ENCODE results near the gene ARF1.

The ARF1 gene

GRCh38 chr1:228071839-228072657, 10.5 kb upstream of the ARF1 start:
- DNase-seq, result no peak

- no peak for DNase-seq
Measured at GRCh38 chr1:228072658-228073043, 9.9 kb upstream of the ARF1 start.

GRCh38 chr1:228073061-228073856, 9.2 kb upstream of the ARF1 start:
- no peak for DNase-seq

DNA sequence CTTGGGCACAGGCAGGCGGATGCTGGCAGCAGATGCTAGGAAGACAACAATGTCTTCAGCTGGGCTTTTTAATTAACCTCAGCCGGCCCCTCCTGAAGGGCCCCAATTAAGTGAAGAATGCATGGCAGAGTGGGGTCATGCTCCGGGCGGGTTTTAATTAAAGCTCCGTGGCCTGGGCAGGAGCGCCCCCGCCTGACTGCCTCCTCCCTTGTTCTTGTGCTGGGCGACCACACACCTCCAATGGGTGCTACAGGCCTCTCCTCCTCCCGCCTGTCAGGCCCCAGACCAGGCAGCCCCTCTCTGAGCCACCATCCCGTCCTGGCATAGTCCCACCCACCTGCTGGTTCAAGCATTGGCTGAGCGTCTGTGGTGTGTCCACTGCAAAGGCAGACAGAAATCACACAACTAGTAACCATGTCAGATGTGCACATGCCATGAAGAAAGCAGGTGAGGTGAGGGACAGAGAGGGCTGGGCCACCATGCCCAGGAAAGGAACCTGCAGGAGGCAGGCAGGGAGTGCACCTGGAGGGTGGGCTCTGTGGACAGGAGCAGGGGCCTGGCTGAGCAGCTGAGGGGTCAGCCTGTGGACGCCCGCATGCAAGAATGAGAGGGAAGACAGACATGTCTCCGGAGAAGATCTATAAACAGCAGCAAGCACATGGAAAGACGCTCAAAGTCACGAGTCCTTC, 8.5 kb upstream of the ARF1 start:
- DNase-seq, result no peak

DNA sequence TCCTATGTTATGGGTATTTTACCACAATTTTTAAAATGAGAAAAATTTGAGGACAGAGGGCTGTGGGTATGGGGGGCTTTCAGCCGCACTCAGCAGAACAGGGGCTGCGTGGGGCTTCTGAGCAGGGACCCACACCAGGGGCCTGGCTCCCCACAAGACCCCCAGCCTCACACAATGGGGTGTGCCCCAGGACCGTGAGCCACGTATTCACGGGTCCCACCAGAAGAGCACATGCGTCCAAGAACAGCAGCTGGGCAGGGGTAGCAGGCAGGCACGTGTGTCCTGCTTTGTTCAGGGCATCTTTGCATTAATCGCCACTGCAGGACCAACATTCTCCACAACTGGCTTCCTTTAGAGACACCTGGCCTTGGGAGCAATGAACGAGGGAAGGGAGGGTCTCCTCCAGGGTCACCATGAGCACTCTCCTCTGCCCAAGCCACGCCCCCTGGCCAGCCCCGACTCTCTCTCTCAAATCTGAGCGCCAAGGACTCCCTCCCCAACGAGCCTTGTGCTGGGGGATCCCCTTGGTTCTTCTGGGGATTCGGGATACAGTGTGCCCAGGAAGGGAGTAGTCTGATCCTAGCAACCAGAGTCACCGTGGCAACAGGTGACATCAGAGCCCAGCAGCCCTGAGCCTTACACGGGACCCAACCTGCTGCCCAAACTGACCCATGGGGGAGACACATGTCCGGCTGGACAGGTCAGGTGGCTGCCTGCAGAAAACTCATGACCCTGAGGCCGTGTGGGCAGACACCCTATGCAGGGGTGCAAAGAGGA, 7.4 kb upstream of the ARF1 start:
- no peak for DNase-seq

DNA sequence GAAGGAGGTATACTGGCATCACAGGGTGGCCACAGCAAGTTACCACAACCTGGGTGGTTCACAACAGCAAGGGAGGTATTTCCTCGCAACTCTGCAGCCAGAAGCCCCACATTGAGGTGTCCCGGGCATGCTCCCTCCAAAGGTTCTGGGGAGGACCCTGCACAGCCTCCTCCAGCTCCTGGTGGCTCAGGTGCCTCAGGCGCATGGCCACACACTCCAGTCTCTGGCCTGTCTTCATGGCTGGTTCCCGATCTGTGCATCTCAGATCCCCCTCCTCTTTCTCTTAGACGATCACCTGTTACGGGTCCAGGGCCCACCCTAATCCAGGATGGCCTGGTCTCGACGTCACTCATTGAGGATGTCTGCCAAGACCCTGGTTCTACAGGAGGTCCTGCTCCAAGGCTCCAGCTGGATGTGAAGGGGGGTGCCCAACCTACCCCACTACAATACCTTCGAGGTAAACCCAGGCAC, 6.7 kb upstream of the ARF1 start:
- no peak for DNase-seq

DNA sequence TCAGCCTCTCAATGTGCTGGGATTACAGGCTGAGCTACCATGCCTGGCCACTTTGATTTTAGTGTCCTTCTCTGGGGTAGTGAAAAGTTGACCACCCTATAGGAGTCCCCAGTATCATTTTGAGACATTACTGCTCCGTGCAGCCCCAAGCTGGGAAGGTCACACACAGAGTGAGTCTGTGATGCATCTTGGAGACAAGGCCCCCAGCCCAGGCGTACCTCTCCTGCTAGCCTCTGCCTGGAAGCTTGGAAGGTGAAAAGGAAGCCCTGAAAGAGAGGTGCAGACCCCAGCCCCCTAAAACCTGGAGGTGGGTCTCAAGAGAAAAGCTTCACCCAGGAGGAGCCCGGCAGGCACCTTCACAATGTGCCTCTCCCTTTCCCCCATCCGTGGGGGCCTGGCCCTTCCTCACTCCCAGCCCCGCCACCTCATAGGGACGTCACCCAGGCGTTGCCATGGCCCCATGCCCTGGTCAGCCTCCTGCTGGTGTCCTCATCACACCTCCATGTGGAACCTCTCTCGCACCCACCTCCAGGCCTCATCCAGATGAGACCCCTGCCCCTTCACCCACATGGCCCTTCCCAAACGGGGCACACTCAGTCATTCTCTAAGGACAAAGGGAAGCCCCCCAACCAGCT, 5.6 kb upstream of the ARF1 start:
- DNase-seq, result no peak

DNA sequence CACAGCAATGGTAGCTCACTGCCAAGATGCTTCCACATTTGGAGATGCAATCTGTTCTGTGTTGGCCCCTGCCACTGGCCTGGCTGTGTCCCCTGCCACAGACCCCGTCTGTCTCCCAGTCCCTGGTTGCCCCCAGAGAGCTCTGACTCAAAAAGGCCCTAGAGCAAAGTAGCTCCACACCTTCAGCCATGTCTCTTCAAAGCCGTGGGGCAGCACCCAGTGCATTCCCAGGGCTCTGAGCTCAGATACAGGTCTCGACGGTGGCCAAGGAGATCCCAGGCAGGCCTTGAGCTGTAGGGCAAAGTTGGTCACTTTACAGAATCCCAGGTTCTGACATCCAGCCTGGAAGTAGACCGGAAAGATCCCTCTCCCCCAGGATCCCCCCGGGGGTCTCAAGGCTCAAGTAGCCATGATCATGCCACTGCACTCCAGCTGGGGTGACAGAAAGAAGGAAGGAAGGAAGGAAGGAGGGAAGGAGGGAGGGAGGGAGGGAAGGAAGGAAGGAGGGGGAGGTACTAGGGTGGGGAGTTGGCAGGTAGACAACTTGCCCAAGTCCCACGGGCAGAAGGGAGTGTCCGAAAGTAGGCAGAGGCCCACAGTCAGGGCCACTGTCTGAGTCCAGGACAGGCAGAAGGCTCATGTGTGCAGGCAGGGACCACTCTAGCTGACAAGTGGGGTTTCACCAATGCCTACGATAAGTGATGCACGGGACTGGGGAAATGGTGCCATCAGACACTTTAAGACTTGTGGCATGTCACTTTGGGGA, 4.8 kb upstream of the ARF1 start:
- peak; percentile 9 to 52 for DNase-seq

DNA sequence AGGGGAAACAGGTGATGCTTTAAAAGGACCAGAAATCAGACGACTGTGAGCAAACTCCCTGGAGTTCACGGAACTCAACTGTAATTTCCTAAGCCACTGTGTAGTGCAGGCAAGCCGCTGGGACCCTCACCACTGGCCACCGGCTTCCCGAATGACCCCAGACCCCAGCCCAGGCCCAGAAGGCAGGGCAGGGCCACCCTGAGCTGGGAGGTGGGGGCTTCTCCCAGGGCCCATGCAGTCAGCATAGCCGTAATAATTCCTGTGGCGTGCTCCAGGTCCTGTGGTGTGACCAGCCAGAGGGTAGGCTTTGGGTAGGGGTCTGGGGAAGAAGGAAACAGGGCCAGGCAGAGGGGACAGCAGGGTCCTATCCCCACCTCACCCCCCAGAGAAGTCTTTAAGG, 3.5 kb upstream of the ARF1 start:
- no peak for DNase-seq

DNA sequence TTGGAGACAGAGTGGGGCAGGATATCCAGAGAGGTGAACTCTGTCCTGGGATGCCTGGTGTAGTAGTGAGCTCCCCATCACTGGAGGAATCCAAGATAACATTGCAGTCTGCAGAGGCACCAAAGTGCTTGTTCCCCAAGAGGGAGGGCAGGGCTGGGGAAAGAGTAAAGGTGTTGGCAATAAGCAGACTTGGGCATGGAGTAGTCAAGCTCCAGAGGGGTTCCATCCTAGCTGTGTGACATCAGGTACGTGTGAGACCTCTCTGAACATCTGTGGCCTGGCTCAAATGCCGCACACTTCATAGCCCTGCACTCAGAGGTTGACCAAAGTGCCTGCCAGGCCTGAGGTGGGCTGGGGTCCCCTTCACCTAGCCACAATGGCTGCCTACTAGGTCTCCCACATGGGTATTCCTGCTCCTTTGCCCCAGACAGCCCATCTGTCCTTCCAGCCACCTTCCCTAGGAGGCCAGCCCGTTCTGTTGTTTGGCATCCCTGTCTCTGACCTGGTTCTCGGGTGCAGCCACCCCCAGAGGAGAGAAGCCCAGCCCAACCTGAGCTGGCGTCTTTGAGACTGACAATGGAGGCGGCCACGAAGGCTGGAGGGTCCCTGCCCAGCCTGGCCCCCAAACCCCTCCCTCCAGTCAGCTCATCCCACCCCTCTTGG, 2.8 kb upstream of the ARF1 start:
- DNase-seq, result no peak

- no peak for DNase-seq
Measured at GRCh38 chr1:228081144-228081543, 1.4 kb upstream of the ARF1 start.

GRCh38 chr1:228081578-228082213, 812 bp upstream of the ARF1 start:
- no peak for DNase-seq

- no peak for DNase-seq
Measured at GRCh38 chr1:228082918-228083870, 686 bp downstream of the ARF1 start.

DNA sequence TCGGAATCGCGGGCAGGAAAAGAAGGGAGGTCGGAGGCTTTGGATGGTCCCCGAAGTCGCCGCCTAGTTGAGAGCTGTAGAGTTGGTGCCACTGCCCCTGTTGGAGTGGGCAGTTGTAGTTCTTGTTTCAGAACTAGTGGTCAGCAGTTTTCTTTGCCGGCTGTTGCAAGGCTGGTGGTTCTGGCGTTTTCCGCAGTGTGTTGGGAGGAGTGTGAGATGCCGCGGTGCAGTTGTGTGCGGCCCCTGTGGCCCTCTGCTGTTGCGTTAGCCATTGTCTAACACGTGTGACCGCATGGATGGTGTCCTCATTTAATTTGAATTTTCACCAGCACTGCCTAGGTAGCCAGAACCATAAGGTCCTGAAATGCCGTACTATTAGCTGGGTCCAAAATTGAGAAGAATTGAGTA, 1.4 kb downstream of the ARF1 start:
- DNase-seq, result no peak

GRCh38 chr1:228084325-228084724, 1.8 kb downstream of the ARF1 start:
- no peak for DNase-seq

DNA sequence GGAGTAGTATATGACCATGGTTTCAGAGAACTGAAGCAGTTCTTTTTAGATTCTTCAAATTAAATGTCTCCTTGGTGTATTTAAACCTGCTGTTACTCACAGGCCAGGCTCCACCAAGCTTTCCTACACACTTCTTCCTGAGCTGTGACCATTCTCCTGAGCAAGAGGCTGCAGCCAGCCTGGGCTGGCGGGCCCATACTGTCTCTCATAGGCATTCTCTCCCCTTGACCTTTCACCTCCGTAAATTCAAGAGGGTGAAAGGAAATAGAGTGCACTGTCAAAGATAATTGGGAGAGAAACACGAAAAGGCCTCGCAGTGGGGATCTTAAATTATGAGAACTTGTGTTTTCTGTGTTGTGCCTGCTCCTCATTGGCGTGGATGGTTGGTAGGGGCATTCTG, 2.3 kb downstream of the ARF1 start:
- no peak for DNase-seq

DNA sequence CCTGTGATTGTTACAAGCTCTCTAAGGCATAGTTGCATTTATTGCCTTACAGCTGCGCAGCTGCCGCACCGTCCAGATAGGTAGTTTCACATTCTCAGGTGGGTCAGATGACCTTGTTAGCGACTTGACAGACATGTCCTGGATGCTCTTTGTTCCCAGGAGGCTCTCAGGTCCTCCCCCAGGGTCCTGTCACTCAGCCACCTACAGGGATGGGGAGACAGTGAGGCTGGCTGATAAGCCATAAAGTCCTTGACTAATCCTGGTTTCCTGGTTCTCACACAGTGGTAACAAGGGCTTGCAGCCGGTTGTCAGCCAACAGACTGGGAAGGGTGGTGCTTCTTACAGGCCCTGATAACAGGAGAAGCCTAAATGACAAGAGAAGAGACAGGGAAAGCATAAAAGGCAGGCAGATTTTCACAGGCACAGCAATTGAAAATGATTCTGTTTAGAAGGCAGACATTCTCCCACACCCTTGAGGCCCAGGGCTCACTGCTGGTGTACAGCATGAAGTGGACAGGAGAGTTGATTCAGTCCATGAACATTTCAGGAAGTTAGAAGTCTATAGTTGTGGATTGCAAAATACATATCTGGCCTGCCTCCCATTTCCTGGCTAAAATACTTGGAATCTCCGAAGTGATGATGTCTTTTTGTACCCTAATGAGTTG, 2.9 kb downstream of the ARF1 start:
- no peak for DNase-seq

DNA sequence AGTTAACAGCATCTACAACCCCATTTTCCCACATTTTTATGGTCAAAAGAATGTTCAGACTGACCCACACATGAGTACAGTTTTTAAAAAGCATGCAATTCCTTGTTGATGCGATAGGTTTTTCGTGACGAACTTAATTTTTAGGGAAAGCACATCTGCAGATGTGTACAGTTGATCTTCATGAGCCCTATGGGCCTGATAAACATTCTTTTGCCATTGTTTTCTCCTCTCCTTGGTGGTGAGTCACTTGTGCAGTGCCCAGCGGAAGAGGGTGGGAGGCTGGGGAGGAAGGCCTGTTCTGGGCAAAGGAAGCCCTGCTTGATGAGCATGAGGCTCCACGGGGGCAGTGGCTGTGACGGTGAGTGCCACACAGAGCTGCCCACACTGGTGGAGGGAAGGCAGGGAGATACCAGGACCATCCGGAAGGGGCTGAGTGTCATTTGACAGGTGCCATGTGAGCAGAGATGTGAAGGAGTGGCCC, 5.3 kb downstream of the ARF1 start:
- DNase-seq, result no peak
